Lower lobe of right lung (tissue), 2 donors: ENCODE measurements around the gene FKBP11. TPM values are rescaled to one million over a fixed set of nuclear protein-coding genes. Genes with fewer than 3 reads are reported as not detected.
A peak's percentile ranks its signal among the peaks of the same experiment; 100 is the strongest.
"Not testable (repeated sequence)": the region's sequence is repeated elsewhere in the genome, so short reads cannot be mapped to it uniquely, and the experiment has no call there.

Experiments
- ATAC-seq, 2 donors: fragments of 200-7000 bp; cut with Tn5 transposase; one replicate each; pipeline ENCODE4 v1.9.1; 2020 to 2022; ENCODE audit warnings: mild to moderate bottlenecking in 2 of 2, moderate library complexity in 2 of 2
- DNase-seq: peaks from one replicate; pipeline ENCODE4 v3.0.0-alpha.2; 2020
- H3K27ac ChIP-seq: fragments of 200-600 bp; one replicate; pipeline ENCODE4 v1.8.0; 2022
- H3K27me3 ChIP-seq: fragments of 200-600 bp; one replicate; pipeline ENCODE4 v1.8.0; 2022; ENCODE audit warnings: low read depth
- H3K36me3 ChIP-seq: fragments of 200-600 bp; one replicate; pipeline ENCODE4 v1.8.0; 2022; ENCODE audit warnings: mild to moderate bottlenecking
- H3K4me1 ChIP-seq: fragments of 200-600 bp; one replicate; pipeline ENCODE4 v1.8.0; 2022
- H3K4me3 ChIP-seq: fragments of 200-600 bp; one replicate; pipeline ENCODE4 v1.8.0; 2022; ENCODE audit warnings: mild to moderate bottlenecking
- H3K9me3 ChIP-seq: fragments of 200-600 bp; one replicate; pipeline ENCODE4 v1.8.0; 2022
- intact Hi-C: fragments of 100-400 bp; cut with DNase I; formaldehyde crosslinking; loops from one replicate; pipeline ENCODE4 v1.11.0; 2022
- total RNA-seq: library from RNA; stranded (reverse); fragmentation: NEBNext Ultra II Directional; extraction: Animal tissue kit (Norgen Biotek cat#: 25700); gene quantifications from one replicate; pipeline ENCODE4 v1.2.1, GENCODE V29; 2021
- TF ChIP-seq, protein P1 (sequence below): fragments of 200-600 bp; IDR thresholded peaks from one replicate; pipeline ENCODE4 v1.8.0; 2022; ENCODE audit warnings: antibody characterized with exemption, mild to moderate bottlenecking
- donor health status: DM: no; HTN: yes; CAD: no; lungs with severe emphysema.

Gene FKBP11
- total RNA-seq, 1 donor from 2014 or later, result 24.9 TPM

DNA sequence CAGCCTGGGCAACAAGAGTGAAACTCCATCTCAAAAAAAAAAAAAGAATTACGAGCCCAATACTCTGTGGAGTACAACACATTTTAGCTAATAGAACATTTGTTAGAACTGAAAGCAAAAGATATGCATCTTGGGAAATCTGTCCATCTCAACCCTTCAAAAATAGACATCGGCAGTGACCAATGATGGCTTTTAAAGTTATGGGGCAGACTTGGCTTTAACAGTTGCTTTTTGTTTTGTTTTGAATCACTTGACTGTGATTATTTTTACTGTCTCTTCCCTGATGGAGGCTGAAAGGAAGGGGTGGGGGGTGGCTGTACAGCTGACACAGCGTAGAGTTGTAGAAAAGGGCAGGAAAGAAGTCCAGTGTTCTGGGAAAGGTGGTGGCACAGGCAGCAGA is 2.2 kb downstream of the FKBP11 start:
- intact Hi-C loops, result no loop called here
- no peaks in the 10 kb centered on the region for H3K9me3 ChIP-seq
- peaks cover 11% of the 10 kb centered on the region for H3K4me1 ChIP-seq
- ATAC-seq, result no peak
- TF ChIP-seq, protein P1, sequence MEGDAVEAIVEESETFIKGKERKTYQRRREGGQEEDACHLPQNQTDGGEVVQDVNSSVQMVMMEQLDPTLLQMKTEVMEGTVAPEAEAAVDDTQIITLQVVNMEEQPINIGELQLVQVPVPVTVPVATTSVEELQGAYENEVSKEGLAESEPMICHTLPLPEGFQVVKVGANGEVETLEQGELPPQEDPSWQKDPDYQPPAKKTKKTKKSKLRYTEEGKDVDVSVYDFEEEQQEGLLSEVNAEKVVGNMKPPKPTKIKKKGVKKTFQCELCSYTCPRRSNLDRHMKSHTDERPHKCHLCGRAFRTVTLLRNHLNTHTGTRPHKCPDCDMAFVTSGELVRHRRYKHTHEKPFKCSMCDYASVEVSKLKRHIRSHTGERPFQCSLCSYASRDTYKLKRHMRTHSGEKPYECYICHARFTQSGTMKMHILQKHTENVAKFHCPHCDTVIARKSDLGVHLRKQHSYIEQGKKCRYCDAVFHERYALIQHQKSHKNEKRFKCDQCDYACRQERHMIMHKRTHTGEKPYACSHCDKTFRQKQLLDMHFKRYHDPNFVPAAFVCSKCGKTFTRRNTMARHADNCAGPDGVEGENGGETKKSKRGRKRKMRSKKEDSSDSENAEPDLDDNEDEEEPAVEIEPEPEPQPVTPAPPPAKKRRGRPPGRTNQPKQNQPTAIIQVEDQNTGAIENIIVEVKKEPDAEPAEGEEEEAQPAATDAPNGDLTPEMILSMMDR, result no peak
- H3K36me3 ChIP-seq, result peaks cover 5% of the 10 kb centered on the region
- DNase-seq, result no peak
- no peaks in the 10 kb centered on the region for H3K27me3 ChIP-seq
- no peak overlapping the region for H3K4me3 ChIP-seq
- no peak overlapping the region for H3K27ac ChIP-seq

DNA sequence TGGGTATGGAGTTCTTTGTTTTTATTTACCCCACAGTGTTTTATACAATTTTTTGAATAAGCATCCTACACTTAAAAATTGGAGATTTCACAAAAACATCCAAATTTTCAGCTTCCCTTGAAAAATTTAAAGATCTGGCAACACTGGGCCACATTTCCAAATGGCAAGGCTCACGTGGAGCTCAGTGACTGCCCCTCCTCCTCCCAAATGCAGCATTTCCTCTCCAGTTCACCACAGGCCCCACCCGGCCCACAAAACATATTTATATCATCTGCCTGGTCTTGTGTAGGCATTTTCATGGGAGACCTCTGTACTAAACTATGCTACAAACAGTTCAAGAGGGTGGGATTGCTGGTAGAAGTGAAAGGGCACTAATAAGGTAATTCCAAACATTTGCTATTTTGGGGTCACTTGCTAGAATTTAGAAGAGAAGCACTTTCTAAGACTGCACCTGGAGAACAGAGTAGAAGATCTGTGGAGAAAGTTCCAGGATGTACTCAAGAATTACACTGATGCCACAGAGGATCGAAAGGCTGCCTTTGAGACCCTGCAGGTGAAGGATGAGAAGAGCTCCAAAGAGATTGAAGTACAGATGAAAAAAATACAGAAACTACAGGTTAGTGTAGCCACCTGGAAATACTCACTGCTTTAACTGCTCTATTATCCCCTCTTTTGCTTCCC is 7.3 kb downstream of the FKBP11 start:
- no peak for DNase-seq
- Histone ChIP-seq H3K27ac (peak overlapping the region; percentile 11), H3K36me3 (no peaks in the 10 kb centered on the region), H3K4me3 (no peak overlapping the region), H3K27me3 (no peaks in the 10 kb centered on the region), H3K9me3 (no peaks in the 10 kb centered on the region), H3K4me1 (no peaks in the 10 kb centered on the region)
- ATAC-seq, result no peak
- intact Hi-C loops, result no loop called here
- TF ChIP-seq, protein P1, result no peak

DNA sequence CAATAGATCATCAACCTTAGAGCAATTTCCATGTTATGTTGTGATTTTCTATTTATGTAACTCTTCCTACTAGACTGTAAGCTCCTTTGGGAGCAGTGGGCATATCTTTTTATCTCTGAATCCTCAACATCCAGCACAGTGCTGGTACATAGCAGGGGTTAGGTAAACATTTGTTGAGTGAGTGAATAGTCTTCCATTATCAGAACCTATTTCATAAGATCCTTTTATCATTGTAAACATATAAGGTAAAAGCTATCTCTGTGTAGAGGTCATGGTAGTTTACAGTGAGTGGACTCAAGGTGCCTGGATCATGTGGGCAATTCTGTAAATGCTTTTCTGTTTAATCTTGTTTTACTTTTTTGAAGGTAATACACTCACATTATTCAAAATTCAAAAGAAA is 15.1 kb downstream of the FKBP11 start:
- Histone ChIP-seq H3K4me1 (no peaks in the 10 kb centered on the region), H3K27me3 (no peaks in the 10 kb centered on the region), H3K9me3 (no peaks in the 10 kb centered on the region), H3K4me3 (no peak overlapping the region), H3K36me3 (no peaks in the 10 kb centered on the region), H3K27ac (no peak overlapping the region)
- ATAC-seq (no peak), DNase-seq (no peak)
- TF ChIP-seq, protein P1, result no peak
- intact Hi-C loops, result no loop called here

DNA sequence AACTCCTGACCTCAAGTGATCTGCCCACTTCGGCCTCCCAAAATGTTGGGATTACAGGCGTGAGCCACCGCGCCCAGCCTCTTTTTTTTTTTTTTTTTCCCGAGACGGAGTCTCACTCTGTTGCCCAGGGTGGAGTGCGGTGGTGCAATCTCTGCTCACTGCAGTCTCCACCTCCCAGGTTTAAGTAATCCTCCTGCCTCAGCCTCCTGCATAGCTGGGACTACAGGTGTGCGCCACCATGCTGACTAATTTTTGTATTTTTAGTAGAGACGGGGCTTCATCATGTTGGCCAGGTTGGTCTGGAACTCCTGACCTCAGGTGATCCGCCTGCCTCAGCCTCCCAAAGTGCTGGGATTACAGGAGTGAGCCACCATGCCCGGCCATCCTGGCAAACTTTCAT is 15.6 kb downstream of the FKBP11 start:
- ATAC-seq, intact Hi-C loops, H3K4me3 ChIP-seq, DNase-seq, H3K36me3 ChIP-seq, H3K4me1 ChIP-seq, H3K27ac ChIP-seq, H3K9me3 ChIP-seq, H3K27me3 ChIP-seq: not testable (repeated sequence)

DNA sequence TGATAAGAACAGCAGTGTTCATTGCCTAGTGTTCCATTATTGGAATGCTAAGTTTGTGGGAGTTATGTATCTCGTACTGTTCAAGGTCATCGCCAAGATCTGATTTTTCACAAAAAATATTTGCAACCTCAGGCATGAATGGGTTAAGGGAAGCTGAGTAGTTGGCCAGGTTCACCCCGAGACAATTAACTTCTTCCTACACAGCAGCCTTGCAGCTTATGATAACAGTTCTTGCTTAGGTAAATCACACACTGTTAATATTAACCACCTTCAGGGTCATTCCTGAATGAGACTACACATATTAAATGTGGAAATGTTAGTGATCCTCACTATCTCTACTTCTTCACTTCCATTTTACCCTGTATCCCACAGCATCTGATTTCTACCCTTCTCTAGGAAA is 18.0 kb downstream of the FKBP11 start:
- H3K27ac ChIP-seq, result no peak overlapping the region
- no peaks in the 10 kb centered on the region for H3K9me3 ChIP-seq
- no peak for ATAC-seq
- TF ChIP-seq, protein P1, result no peak
- no peak overlapping the region for H3K4me3 ChIP-seq
- DNase-seq, result no peak
- H3K36me3 ChIP-seq, result no peaks in the 10 kb centered on the region
- intact Hi-C loops, result no loop called here
- no peaks in the 10 kb centered on the region for H3K27me3 ChIP-seq
- H3K4me1 ChIP-seq, result peaks cover 13% of the 10 kb centered on the region

DNA sequence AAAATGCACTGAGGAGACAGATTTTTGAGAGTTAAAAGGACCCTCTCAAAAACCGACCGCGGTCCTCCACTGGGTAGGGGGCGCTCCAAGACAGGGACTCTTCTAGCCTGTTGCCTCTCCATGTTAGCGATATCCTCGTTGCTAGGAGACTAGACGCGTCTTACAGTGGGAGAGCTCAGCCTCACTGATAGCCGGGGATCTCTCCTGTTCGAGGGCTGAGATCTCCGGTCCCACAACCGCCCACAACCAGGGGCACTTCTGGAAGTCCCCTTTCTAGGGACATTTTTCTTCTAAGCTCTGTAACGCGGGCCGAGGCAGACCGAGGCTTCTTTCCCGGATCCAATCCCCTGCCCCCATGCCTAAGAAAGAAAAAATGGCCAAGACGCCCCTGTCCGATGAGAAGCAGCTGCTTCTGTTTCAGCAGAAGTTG is 21.3 kb downstream of the FKBP11 start:
- Histone ChIP-seq H3K9me3 (no peaks in the 10 kb centered on the region), H3K36me3 (no peaks in the 10 kb centered on the region), H3K27me3 (no peaks in the 10 kb centered on the region), H3K4me1 (peaks cover 13% of the 10 kb centered on the region), H3K27ac (peak overlapping the region; percentile 11), H3K4me3 (peak overlapping the region; percentile 54)
- intact Hi-C loops, result no loop called here
- peak; percentile 90 to 92 for ATAC-seq
- peak; percentile 76 for DNase-seq
- TF ChIP-seq, protein P1, result peak; percentile 64
